Tibial nerve (tissue), 4 donors: Measurements from ENCODE around the gene CD74. TPM values are rescaled to one million over a fixed set of nuclear protein-coding genes. Genes with fewer than 3 reads are reported as not detected.

Source experiments
- DNase-seq, 2 donors: peaks; one replicate each; pipeline ENCODE4 v3.0.0-alpha.2; 2019; ENCODE audit warnings: low spot score in 2 of 2
- H3K27ac ChIP-seq, 4 donors: fragments of 200-600 bp; sonication (generic) in 3 of 4; one replicate each; pipeline ENCODE4 v1.5.1; 2017 to 2019; ENCODE audit warnings: mild to moderate bottlenecking in 1 of 4
- H3K27me3 ChIP-seq, 2 donors: fragments of 200-600 bp; sonication (generic) in 1 of 2; one replicate each; pipeline versions ENCODE4 v1.5.1 to v1.6.0; 2017 to 2019
- H3K36me3 ChIP-seq, 3 donors: fragments of 200-600 bp; sonication (generic); one replicate each; pipeline ENCODE4 v1.5.1; 2018 to 2019
- H3K4me1 ChIP-seq, 4 donors: fragments of 200-600 bp; sonication (generic) in 3 of 4; one replicate each; pipeline ENCODE4 v1.5.1; 2017 to 2019
- H3K4me3 ChIP-seq, 4 donors: fragments of 200-600 bp; sonication (generic) in 3 of 4; one replicate each; pipeline ENCODE4 v1.5.1; 2017 to 2019; ENCODE audit warnings: mild to moderate bottlenecking in 1 of 4, moderate library complexity in 1 of 4
- H3K9me3 ChIP-seq, 4 donors: fragments of 200-600 bp; sonication (generic) in 3 of 4; one replicate each; pipeline ENCODE4 v1.5.1; 2017 to 2019
- EP300 ChIP-seq, 2 donors: sonication (generic); formaldehyde crosslinking; IDR thresholded peaks; one replicate each; pipeline ENCODE4 v1.6.1; 2017; ENCODE audit warnings: antibody characterized with exemption in 2 of 2, mild to moderate bottlenecking in 1 of 2
- POLR2A ChIP-seq, 2 donors: fragments of 450-650 bp; IDR thresholded peaks; one replicate each; pipeline ENCODE4 v1.6.1; 2017; ENCODE audit warnings: antibody characterized with exemption in 2 of 2, mild to moderate bottlenecking in 2 of 2, moderate library complexity in 2 of 2
- WGBS, 2 donors: methylation state at CpG; one replicate each; pipeline ENCODE4 v1.1.5; 2018; 5-methylcytosine and 5-hydroxymethylcytosine counted together
- total RNA-seq, 4 donors: library from RNA; depleted of rRNA; stranded (reverse); fragments of >200 nt; gene quantifications; one replicate each; pipeline ENCODE4 v1.1.0, GENCODE V29; 2016
- TF ChIP-seq, protein P1 (sequence below), 5 experiments: fragments of 200-600 bp in 3 of 5; fragments of 450-650 bp in 2 of 5; sonication (generic) in 3 of 5; IDR thresholded peaks; one replicate each; pipeline ENCODE4 v1.5.1; 2016 to 2019; ENCODE audit warnings: antibody characterized with exemption in 5 of 5, mild to moderate bottlenecking in 3 of 5, moderate library complexity in 2 of 5

Gene CD74
- total RNA-seq, 4 donors from 2014 or later, result 309 to 1,049 (median 557) TPM

DNA sequence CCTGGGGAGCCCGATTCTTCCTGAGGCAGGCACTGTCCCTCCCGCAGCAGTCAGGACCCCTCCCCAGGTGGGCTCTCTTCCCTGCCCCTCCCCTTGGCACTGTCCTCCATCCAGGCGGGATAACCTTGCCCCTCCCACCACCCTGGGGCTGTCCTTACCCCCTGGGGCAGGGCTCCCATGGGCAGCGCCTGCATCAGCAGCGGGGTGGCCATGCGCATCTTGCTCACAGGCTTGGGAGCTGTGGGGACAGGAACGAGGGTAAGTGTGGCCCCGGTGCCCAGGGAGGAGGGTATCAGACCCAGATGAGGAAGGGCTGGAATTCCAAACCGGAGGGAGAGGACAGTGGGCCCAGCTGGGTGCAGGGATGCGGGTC is 6.0 kb downstream of the CD74 start:
- H3K4me3 ChIP-seq, result no peak overlapping the region
- TF ChIP-seq POLR2A (IDR thresholded peaks at IDR 0.05) (no peak), EP300 (IDR thresholded peaks at IDR 0.05) (no peak)
- TF ChIP-seq, protein P1, sequence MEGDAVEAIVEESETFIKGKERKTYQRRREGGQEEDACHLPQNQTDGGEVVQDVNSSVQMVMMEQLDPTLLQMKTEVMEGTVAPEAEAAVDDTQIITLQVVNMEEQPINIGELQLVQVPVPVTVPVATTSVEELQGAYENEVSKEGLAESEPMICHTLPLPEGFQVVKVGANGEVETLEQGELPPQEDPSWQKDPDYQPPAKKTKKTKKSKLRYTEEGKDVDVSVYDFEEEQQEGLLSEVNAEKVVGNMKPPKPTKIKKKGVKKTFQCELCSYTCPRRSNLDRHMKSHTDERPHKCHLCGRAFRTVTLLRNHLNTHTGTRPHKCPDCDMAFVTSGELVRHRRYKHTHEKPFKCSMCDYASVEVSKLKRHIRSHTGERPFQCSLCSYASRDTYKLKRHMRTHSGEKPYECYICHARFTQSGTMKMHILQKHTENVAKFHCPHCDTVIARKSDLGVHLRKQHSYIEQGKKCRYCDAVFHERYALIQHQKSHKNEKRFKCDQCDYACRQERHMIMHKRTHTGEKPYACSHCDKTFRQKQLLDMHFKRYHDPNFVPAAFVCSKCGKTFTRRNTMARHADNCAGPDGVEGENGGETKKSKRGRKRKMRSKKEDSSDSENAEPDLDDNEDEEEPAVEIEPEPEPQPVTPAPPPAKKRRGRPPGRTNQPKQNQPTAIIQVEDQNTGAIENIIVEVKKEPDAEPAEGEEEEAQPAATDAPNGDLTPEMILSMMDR (IDR thresholded peaks at IDR 0.05), result no peak
- peaks cover 0 to 58% (median 37%) of the 10 kb centered on the region in 3 donors for H3K36me3 ChIP-seq
- peak overlapping the region in 1 of 4 donors; percentile 91 for H3K27ac ChIP-seq
- no peaks in the 10 kb centered on the region for H3K9me3 ChIP-seq
- H3K27me3 ChIP-seq, result no peaks in the 10 kb centered on the region
- WGBS, 2 donors, result 74 to 75% methylated on average over 10 of the region's 10 CpGs
- H3K4me1 ChIP-seq, result peaks cover 0 to 29% (median 21%) of the 10 kb centered on the region in 4 donors
- DNase-seq, result no peak

DNA sequence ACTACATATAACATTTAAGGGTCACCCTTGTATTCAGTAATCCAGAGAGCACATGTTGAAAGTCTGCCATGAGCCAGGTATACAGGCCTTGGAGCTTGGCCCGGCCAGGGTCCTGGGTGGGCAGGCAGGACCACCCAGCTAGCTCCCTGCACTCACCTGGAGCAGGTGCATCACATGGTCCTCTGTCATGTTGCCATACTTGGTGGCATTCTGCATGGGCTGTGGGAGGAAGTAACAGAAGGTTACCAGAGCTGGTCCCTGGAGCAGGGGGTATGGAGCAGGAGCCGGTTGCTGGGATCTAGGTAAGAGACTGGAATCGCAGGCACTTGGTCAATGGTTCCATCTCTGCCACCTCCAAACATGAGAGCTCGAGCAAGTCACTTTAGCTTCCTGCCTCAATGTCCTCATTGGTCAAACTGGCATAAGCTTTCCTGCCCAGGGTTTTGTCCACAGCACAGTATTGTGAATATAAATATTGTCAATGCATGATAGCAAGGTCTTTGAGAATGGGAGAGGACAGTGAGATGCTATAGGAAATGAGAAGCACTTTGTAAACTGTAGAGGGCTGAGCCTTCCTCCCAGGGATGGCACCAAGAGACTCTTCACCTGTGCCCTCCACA is 6.5 kb downstream of the CD74 start:
- H3K36me3 ChIP-seq, result peaks cover 0 to 63% (median 40%) of the 10 kb centered on the region in 3 donors
- 73 to 82% methylated on average over 4 of the region's 4 CpGs for WGBS, 2 donors
- no peaks in the 10 kb centered on the region for H3K9me3 ChIP-seq
- H3K4me3 ChIP-seq, result no peak overlapping the region
- H3K27me3 ChIP-seq, result no peaks in the 10 kb centered on the region
- TF ChIP-seq, protein P1 (IDR thresholded peaks at IDR 0.05), result no peak
- TF ChIP-seq POLR2A (IDR thresholded peaks at IDR 0.05) (no peak), EP300 (IDR thresholded peaks at IDR 0.05) (no peak)
- H3K4me1 ChIP-seq, result peaks cover 0 to 28% (median 19%) of the 10 kb centered on the region in 4 donors
- H3K27ac ChIP-seq, result peak overlapping the region in 1 of 4 donors; percentile 10
- DNase-seq, result no peak

DNA sequence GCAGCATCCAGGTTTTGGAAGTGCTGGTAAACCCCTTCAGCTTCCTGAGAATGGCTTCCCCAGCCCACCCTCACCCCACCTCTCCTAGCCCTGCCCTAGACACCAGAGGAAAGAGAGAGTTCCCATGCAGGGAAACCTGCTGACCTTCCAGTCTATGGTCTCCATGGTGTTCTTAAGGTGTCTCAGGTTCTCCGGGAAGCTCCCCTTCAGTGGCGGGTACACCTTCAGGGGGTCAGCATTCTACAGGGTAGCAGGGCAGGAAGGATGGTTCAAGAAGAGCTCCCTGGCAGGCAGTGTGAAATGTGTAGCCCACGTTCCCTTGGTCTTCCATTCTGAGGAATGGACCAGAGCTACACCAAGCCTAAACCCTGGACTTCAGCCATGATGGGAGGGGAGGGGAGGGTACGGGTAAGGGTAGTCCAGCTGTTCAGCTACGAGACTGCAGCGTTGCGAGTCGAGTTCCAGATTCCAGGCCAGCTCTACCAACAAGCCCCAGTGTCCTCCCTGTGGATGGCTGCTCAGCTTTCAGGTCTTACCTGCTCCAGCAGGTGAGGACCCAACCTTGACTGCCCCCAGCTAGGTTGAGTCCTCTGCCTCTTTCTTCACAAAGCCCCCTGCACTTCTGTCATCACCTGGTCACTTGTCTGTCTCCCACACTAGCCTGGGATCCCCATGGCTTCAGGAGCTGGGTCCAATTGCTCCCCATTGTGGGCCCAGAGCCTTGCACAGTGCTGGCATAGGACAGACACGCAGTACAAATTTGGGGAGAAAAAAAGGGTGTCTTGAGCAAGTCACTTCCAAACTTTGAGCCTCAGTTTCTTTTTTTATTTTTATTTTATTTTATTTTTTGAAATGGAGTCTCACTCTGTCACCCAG is 7.5 kb downstream of the CD74 start:
- TF ChIP-seq POLR2A (IDR thresholded peaks at IDR 0.05) (no peak), EP300 (IDR thresholded peaks at IDR 0.05) (no peak)
- TF ChIP-seq, protein P1 (IDR thresholded peaks at IDR 0.05), result no peak
- Histone ChIP-seq H3K36me3 (peaks cover 0 to 73% (median 45%) of the 10 kb centered on the region in 3 donors), H3K4me3 (no peak overlapping the region), H3K27me3 (no peaks in the 10 kb centered on the region), H3K4me1 (peaks cover 0 to 25% (median 13%) of the 10 kb centered on the region in 4 donors), H3K27ac (peak overlapping the region in 1 of 4 donors; percentile 10), H3K9me3 (no peaks in the 10 kb centered on the region)
- 79 to 88% methylated on average over 8 to 9 of the region's 9 CpGs for WGBS, 2 donors
- no peak for DNase-seq

DNA sequence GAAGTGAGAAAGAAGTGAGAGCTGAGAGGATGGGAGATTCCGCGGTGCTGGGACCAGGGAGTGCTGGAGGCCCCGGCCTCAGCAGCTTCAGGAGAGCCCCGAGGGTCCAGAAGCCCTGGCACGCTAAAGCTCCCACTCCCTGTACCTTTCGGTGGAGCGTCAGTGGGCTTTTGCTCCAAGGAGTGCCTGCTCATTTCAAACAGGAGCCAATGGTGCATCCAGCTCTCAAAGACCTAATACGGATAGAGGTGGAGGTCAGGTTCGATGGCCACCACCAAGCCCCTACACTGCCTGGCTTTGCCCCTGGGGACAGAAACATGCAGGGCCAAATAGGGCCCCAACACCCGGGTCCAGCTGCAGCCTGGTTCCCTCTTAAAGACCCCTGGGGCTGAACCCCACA is 8.2 kb downstream of the CD74 start:
- 84 to 88% methylated on average over 10 of the region's 10 CpGs for WGBS, 2 donors
- no peak for TF ChIP-seq EP300 (IDR thresholded peaks at IDR 0.05)
- no peak for TF ChIP-seq POLR2A (IDR thresholded peaks at IDR 0.05)
- TF ChIP-seq, protein P1 (IDR thresholded peaks at IDR 0.05), result no peak
- H3K27ac ChIP-seq, result no peak overlapping the region

DNA sequence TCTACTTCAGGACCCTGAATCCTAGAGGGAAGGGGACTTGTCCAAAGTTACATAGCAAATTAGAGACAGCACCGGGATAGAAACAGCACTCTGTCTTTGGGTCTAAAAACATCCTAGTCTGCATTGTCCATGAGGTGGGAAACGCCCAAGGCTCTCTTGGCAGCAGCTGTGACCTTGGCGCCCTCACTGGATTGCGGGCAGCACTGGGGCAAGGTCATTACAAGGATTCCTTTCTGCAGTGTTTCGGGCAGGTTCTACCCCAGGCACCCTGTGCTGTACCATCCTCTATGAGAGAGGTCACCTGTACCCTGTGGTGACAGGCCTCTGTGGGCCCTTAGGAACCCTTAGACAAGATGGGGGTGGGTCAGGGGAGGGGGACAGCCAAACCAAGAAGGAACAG is 8.6 kb downstream of the CD74 start:
- Histone ChIP-seq H3K4me3 (no peak overlapping the region), H3K9me3 (no peaks in the 10 kb centered on the region), H3K4me1 (peaks cover 0 to 19% (median 8%) of the 10 kb centered on the region in 4 donors), H3K27ac (no peak overlapping the region), H3K36me3 (peaks cover 0 to 84% (median 45%) of the 10 kb centered on the region in 3 donors), H3K27me3 (no peaks in the 10 kb centered on the region)
- no peak for TF ChIP-seq POLR2A (IDR thresholded peaks at IDR 0.05)
- TF ChIP-seq, protein P1 (IDR thresholded peaks at IDR 0.05), result no peak
- no peak for TF ChIP-seq EP300 (IDR thresholded peaks at IDR 0.05)
- DNase-seq, result no peak
- 54 to 58% methylated on average over 3 to 5 of the region's 5 CpGs for WGBS, 2 donors

More for the DNA sequence above, 8.2 kb downstream of the CD74 start:
- Histone ChIP-seq H3K4me3 (no peak overlapping the region), H3K4me1 (peaks cover 0 to 20% (median 9%) of the 10 kb centered on the region in 4 donors), H3K27me3 (no peaks in the 10 kb centered on the region), H3K9me3 (no peaks in the 10 kb centered on the region), H3K36me3 (peaks cover 0 to 79% (median 45%) of the 10 kb centered on the region in 3 donors)
- DNase-seq, result no peak
